Right ventricle myocardium inferior (tissue), 1 donor: ENCODE data around the gene SZT2. TPM values are rescaled to one million over a fixed set of nuclear protein-coding genes. Genes with fewer than 3 reads are reported as not detected.

Experiments
- ATAC-seq: fragments of 200-7000 bp; cut with Tn5 transposase; one replicate; pipeline ENCODE4 v1.9.1; 2020; ENCODE audit warnings: mild to moderate bottlenecking, moderate library complexity
- DNase-seq: peaks from one replicate; pipeline ENCODE4 v3.0.0; 2021; ENCODE audit errors: missing footprints
- intact Hi-C: fragments of 100-400 bp; cut with DNase I; formaldehyde crosslinking; loops from one replicate; pipeline ENCODE4 v1.11.0; 2022
- total RNA-seq: library from RNA; stranded (reverse); fragmentation: NEBNext Ultra II Directional; extraction: Animal tissue kit (Norgen Biotek cat#: 25700); gene quantifications from one replicate; pipeline ENCODE4 v1.2.1, GENCODE V29; 2021
- donor health status: DM: no; HTN: yes; CAD: no; lungs with severe emphysema.

Gene SZT2
- total RNA-seq, 1 donor from 2014 or later, result 22.5 TPM

- peak; percentile 81 for ATAC-seq
- no peak for DNase-seq
- intact Hi-C loops, result no loop called here
These were observed 45.7 kb downstream of the SZT2 start for GRCh38 chr1:43435146-43436145.

- DNase-seq (no peak), ATAC-seq (no peak)
These were observed 46.7 kb downstream of the SZT2 start for GRCh38 chr1:43436371-43436770.

GRCh38 chr1:43437031-43437973, 47.6 kb downstream of the SZT2 start:
- no peak for DNase-seq
- intact Hi-C loops, result no loop called here
- ATAC-seq, result no peak

More at GRCh38 chr1:43436371-43436770, 46.7 kb downstream of the SZT2 start:
- intact Hi-C loops, result no loop called here

- ATAC-seq (no peak), DNase-seq (no peak)
- intact Hi-C loops, result no loop called here
These were observed 48.3 kb downstream of the SZT2 start for GRCh38 chr1:43438006-43438405.

GRCh38 chr1:43438576-43438952, 48.9 kb downstream of the SZT2 start:
- ATAC-seq (no peak), DNase-seq (no peak)
- intact Hi-C loops, result no loop called here

GRCh38 chr1:43438953-43439581, 49.4 kb downstream of the SZT2 start:
- ATAC-seq (no peak), DNase-seq (no peak)

GRCh38 chr1:43439781-43440180, 50.1 kb downstream of the SZT2 start:
- ATAC-seq (no peak), DNase-seq (no peak)
- intact Hi-C loops, result no loop called here

More at GRCh38 chr1:43438953-43439581, 49.4 kb downstream of the SZT2 start:
- intact Hi-C loops, result no loop called here

- DNase-seq (no peak), ATAC-seq (no peak)
- intact Hi-C loops, result no loop called here
These were observed 50.7 kb downstream of the SZT2 start for GRCh38 chr1:43440358-43440757.

GRCh38 chr1:43441166-43441893, 51.6 kb downstream of the SZT2 start:
- ATAC-seq (no peak), DNase-seq (no peak)
- intact Hi-C loops, result no loop called here

- no peak for DNase-seq
- ATAC-seq, result no peak
- intact Hi-C loops, result no loop called here
These were observed 52.4 kb downstream of the SZT2 start for GRCh38 chr1:43441894-43442637.

- ATAC-seq, result no peak
- DNase-seq, result no peak
- intact Hi-C loops, result no loop called here
These were observed 53.1 kb downstream of the SZT2 start for GRCh38 chr1:43442756-43443155.

GRCh38 chr1:43443197-43443946, 53.7 kb downstream of the SZT2 start:
- ATAC-seq (no peak), DNase-seq (no peak)
- intact Hi-C loops, result no loop called here

- intact Hi-C loops, result no loop called here
- DNase-seq, result no peak
- ATAC-seq, result no peak
These were observed 54.6 kb downstream of the SZT2 start for GRCh38 chr1:43444151-43444828.

GRCh38 chr1:43444836-43445235, 55.1 kb downstream of the SZT2 start:
- DNase-seq (no peak), ATAC-seq (no peak)
- intact Hi-C loops, result no loop called here

- intact Hi-C loops, result no loop called here
- DNase-seq, result no peak
- no peak for ATAC-seq
These were observed 56.1 kb downstream of the SZT2 start for GRCh38 chr1:43445606-43446387.

GRCh38 chr1:43446388-43446740, 56.7 kb downstream of the SZT2 start:
- DNase-seq, result no peak
- ATAC-seq, result no peak
- intact Hi-C loops, result no loop called here
